Mesenchymal stem cell (in vitro differentiated cells and primary cell): ENCODE results near the gene PPP1R13L.

ENCODE experiments used
- DNase-seq: peaks from one replicate; pipeline ENCODE4 v3.0.0-alpha.2; 2013
- H2AFZ ChIP-seq: one replicate; pipeline ENCODE4 v1.6.1; 2013; ENCODE audit warnings: low read depth, mild to moderate bottlenecking, control low read depth, inconsistent platforms, low read length, moderate library complexity
- H2AK5ac ChIP-seq: 2 replicates; pipeline ENCODE4 v1.6.1; 2013; ENCODE audit warnings: low read length, moderate library complexity, mild to moderate bottlenecking, inconsistent platforms; ENCODE audit not compliant: severe bottlenecking
- H2BK120ac ChIP-seq: one replicate; pipeline ENCODE4 v1.6.1; 2013; ENCODE audit warnings: low read depth, mild to moderate bottlenecking, inconsistent platforms, low read length, moderate library complexity
- H2BK12ac ChIP-seq, 2 experiments: one replicate each; pipeline ENCODE4 v1.6.1; 2013; ENCODE audit warnings: inconsistent platforms in 2 of 2, low read length in 2 of 2, mild to moderate bottlenecking in 2 of 2, moderate library complexity in 2 of 2, control low read depth in 1 of 2
- H2BK15ac ChIP-seq: one replicate; pipeline ENCODE4 v1.6.1; 2013; ENCODE audit warnings: mild to moderate bottlenecking, low read depth, inconsistent platforms; ENCODE audit not compliant: poor library complexity, severe bottlenecking
- H2BK5ac ChIP-seq: 2 replicates; pipeline ENCODE4 v1.6.1; 2013; ENCODE audit warnings: low read depth, mild to moderate bottlenecking, low read length, control low read depth, inconsistent platforms; ENCODE audit not compliant: poor library complexity, severe bottlenecking
- H3K14ac ChIP-seq, 2 experiments: one replicate each; pipeline ENCODE4 v1.6.1; 2013; ENCODE audit warnings: inconsistent platforms in 2 of 2, low read length in 2 of 2, control low read depth in 1 of 2, mild to moderate bottlenecking in 1 of 2, moderate library complexity in 1 of 2
- H3K18ac ChIP-seq, 2 experiments: one replicate each; pipeline ENCODE4 v1.6.1; 2013; ENCODE audit warnings: inconsistent platforms in 2 of 2, low read length in 2 of 2, control low read depth in 1 of 2, low read depth in 1 of 2, mild to moderate bottlenecking in 1 of 2
- H3K23ac ChIP-seq, 2 experiments: one replicate each; pipeline ENCODE4 v1.6.1; 2013; ENCODE audit warnings: inconsistent platforms in 2 of 2, low read length in 2 of 2, mild to moderate bottlenecking in 2 of 2, moderate library complexity in 2 of 2, control low read depth in 1 of 2
- H3K27ac ChIP-seq: 2 replicates; pipeline ENCODE4 v1.5.1; 2013; ENCODE audit warnings: mild to moderate bottlenecking, moderate library complexity, low read length, control low read depth, inconsistent platforms; ENCODE audit not compliant: poor library complexity, severe bottlenecking
- H3K27me3 ChIP-seq, 2 experiments: 2 replicates each; pipeline versions ENCODE4 v1.6.1 to v1.7.0; 2013; ENCODE audit warnings: low read length in 2 of 2, mild to moderate bottlenecking in 2 of 2, moderate library complexity in 2 of 2, control low read depth in 1 of 2, inconsistent platforms in 1 of 2; ENCODE audit not compliant: control insufficient read depth in 1 of 2, insufficient read depth in 1 of 2
- H3K36me3 ChIP-seq, 2 experiments: 2 replicates each; pipeline versions ENCODE4 v1.6.1 to v1.7.0; 2013; ENCODE audit warnings: low read length in 2 of 2, control low read depth in 1 of 2, inconsistent platforms in 1 of 2, low read depth in 1 of 2, mild to moderate bottlenecking in 1 of 2; ENCODE audit not compliant: insufficient read depth in 2 of 2, control insufficient read depth in 1 of 2
- H3K4ac ChIP-seq, 2 experiments: one replicate each; pipeline ENCODE4 v1.6.1; 2013; ENCODE audit warnings: inconsistent platforms in 2 of 2, low read length in 2 of 2, mild to moderate bottlenecking in 2 of 2, moderate library complexity in 2 of 2, control low read depth in 1 of 2, low read depth in 1 of 2
- H3K4me1 ChIP-seq: 2 replicates; pipeline ENCODE4 v1.6.1; 2013; ENCODE audit warnings: low read depth, low read length, control low read depth; ENCODE audit not compliant: control insufficient read depth, insufficient read depth
- H3K4me2 ChIP-seq: 2 replicates; pipeline ENCODE4 v1.6.1; 2013; ENCODE audit warnings: low read length, mild to moderate bottlenecking, inconsistent platforms; ENCODE audit not compliant: poor library complexity, severe bottlenecking
- H3K4me3 ChIP-seq, 2 experiments: 2 replicates each; pipeline versions ENCODE4 v1.5.1 to v1.7.0; 2013; ENCODE audit warnings: low read length in 2 of 2, mild to moderate bottlenecking in 2 of 2, control low read depth in 1 of 2, low read depth in 1 of 2; ENCODE audit not compliant: insufficient read depth in 1 of 2
- H3K79me1 ChIP-seq: replicated peaks from 2 replicates; pipeline ENCODE4 v1.6.1; 2013; ENCODE audit warnings: mild to moderate bottlenecking, control low read depth, low read length, inconsistent platforms; ENCODE audit not compliant: poor library complexity, severe bottlenecking
- H3K9ac ChIP-seq: 2 replicates; pipeline ENCODE4 v1.7.0; 2013; ENCODE audit warnings: mild to moderate bottlenecking, low read length, moderate library complexity
- H3K9me3 ChIP-seq: 2 replicates; pipeline ENCODE4 v1.7.0; 2013; ENCODE audit warnings: mild to moderate bottlenecking, low read length; ENCODE audit not compliant: control insufficient read depth
- H4K8ac ChIP-seq: one replicate; pipeline ENCODE4 v1.6.1; 2013; ENCODE audit warnings: inconsistent platforms, mild to moderate bottlenecking, low read length, moderate library complexity
- H4K91ac ChIP-seq: one replicate; pipeline ENCODE4 v1.6.1; 2013; ENCODE audit warnings: mild to moderate bottlenecking, low read length, inconsistent platforms
- WGBS: methylation state at CpG from one replicate; pipeline ENCODE4 v1.1.7; 2013; ENCODE audit warnings: mixed read lengths; 5-methylcytosine and 5-hydroxymethylcytosine counted together

Gene PPP1R13L

DNA sequence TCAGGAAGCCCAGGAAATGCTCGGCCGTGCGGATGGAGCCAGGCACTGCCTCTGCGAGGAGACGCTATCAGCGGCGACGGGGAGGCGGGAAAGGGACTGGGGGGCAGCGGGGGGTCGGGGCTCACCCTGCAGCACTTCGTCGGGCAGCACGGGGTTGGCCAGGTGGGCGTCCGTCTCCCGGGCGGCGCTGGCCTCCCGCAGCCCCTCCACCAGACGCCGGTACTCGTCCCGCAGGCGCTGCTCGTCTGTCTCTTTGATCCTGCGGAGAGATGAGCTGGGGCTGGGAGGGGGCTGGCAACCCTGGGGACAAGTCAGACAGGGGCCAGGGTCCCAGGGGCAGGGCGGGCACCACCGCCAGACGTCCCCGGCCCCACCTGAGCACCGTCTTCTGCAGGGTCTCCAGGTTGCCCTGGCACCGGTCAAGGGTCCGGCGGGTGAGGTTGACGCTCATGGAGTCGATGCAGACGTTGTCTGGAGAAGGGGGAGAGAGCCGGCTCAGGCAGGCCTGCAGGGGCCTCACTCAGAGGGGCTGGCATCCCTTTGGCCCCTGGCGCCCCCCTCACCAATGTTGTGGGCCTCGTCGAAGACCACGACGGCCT, 40.9 kb downstream of the PPP1R13L start:
- Histone ChIP-seq H3K4me1 (peaks cover 4% of the 10 kb centered on the region), H3K18ac (no peak overlapping the region), H3K4me3 (no peak overlapping the region)

DNA sequence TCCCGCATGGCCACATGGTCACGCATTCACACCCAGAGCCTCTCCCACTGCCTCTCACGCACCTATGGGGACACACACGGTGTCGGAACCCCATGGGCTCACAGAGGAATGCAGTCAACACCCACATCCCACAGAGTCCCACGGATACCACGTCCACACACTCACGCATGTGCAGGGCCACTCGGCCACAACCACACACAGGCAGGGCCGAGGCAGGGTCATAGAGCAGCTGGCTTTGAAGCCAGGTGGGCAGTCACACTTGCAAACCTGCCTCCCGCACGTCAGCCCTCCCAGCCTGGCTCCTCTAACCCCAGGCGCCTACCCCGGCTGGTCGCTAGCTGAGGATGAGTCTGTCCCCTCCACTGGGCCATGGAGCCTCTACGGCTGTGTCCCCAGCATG, 42.6 kb downstream of the PPP1R13L start:
- Histone ChIP-seq H3K36me3 (peaks cover 48 to 72% of the 10 kb centered on the region in 2 experiments), H3K4me2 (no peak overlapping the region), H3K4me3 (no peak overlapping the region), H3K9me3 (no peaks in the 10 kb centered on the region), H3K27me3 (no peaks in the 10 kb centered on the region), H4K8ac (peak overlapping the region; percentile 6), H3K23ac (no peak overlapping the region), H3K4ac (no peak overlapping the region), H3K9ac (no peak overlapping the region), H2AFZ (no peak overlapping the region), H3K14ac (no peak overlapping the region), H3K18ac (no peak overlapping the region), H3K79me1 (peaks cover 41% of the 10 kb centered on the region), H2BK120ac (no peak overlapping the region), H2BK5ac (no peak overlapping the region), H4K91ac (peak overlapping the region; percentile 7), H2AK5ac (no peak overlapping the region), H2BK12ac (no peak overlapping the region), H3K27ac (no peak overlapping the region), H3K4me1 (no peaks in the 10 kb centered on the region), H2BK15ac (no peak overlapping the region)
- WGBS, result 99% methylated on average over 16 of the region's 16 CpGs
- DNase-seq, result no peak

More for the DNA sequence above, 40.9 kb downstream of the PPP1R13L start:
- H3K4me2 ChIP-seq, result no peak overlapping the region
- H3K14ac ChIP-seq, result no peak overlapping the region
- no peak overlapping the region for H3K23ac ChIP-seq
- peaks cover 44 to 64% of the 10 kb centered on the region in 2 experiments for H3K36me3 ChIP-seq
- no peak overlapping the region for H3K9ac ChIP-seq
- no peak overlapping the region for H2AK5ac ChIP-seq
- H3K27me3 ChIP-seq, result no peaks in the 10 kb centered on the region
- H2AFZ ChIP-seq, result no peak overlapping the region
- H2BK15ac ChIP-seq, result no peak overlapping the region
- peaks cover 46% of the 10 kb centered on the region for H3K79me1 ChIP-seq
- no peaks in the 10 kb centered on the region for H3K9me3 ChIP-seq
- H2BK5ac ChIP-seq, result no peak overlapping the region
- H3K4ac ChIP-seq, result no peak overlapping the region
- H3K27ac ChIP-seq, result no peak overlapping the region
- no peak for DNase-seq
- no peak overlapping the region for H2BK12ac ChIP-seq
- 95% methylated on average over 31 of the region's 44 CpGs for WGBS
- H4K91ac ChIP-seq, result no peak overlapping the region
- no peak overlapping the region for H2BK120ac ChIP-seq
- no peak overlapping the region for H4K8ac ChIP-seq

DNA sequence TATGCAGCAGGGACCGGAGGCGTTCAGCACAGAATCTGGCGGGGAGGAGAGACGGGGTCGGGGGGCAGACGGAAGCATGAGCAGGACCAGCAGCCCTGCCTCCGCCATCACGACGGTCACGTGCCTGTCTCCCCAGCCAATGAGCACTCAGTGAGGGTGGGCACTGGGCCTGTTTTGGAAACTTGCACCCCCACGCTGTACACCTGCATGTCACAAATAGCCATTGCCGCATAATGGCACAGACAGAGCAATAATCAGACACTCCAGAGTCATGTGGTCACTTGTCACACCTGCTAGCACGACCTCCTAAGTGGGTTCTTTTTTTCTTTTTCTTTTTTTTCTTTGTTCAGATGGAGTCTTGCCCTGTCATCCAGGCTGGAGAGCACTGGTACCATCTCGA, 43.3 kb downstream of the PPP1R13L start:
- Histone ChIP-seq H2AFZ (no peak overlapping the region), H3K27ac (no peak overlapping the region), H3K9ac (no peak overlapping the region), H2AK5ac (no peak overlapping the region), H4K8ac (no peak overlapping the region), H3K4me2 (no peak overlapping the region), H3K14ac (no peak overlapping the region), H2BK5ac (no peak overlapping the region), H3K4ac (no peak overlapping the region), H3K27me3 (no peaks in the 10 kb centered on the region), H3K4me3 (no peak overlapping the region), H2BK12ac (no peak overlapping the region), H3K4me1 (no peaks in the 10 kb centered on the region), H3K79me1 (peaks cover 46% of the 10 kb centered on the region), H3K9me3 (no peaks in the 10 kb centered on the region), H3K23ac (no peak overlapping the region), H4K91ac (no peak overlapping the region), H2BK120ac (no peak overlapping the region), H2BK15ac (no peak overlapping the region), H3K36me3 (peaks cover 55 to 79% of the 10 kb centered on the region in 2 experiments), H3K18ac (no peak overlapping the region)
- WGBS, result 98% methylated on average over 14 of the region's 14 CpGs
- DNase-seq, result no peak

GRCh38 chr19:45358213-45358792, 46.6 kb downstream of the PPP1R13L start:
- Histone ChIP-seq H2BK15ac (no peak overlapping the region), H3K14ac (no peak overlapping the region), H2BK12ac (no peak overlapping the region), H3K4me3 (no peak overlapping the region), H3K27ac (no peak overlapping the region), H3K36me3 (peaks cover 77 to 86% of the 10 kb centered on the region in 2 experiments), H4K91ac (no peak overlapping the region), H3K27me3 (no peaks in the 10 kb centered on the region), H3K23ac (no peak overlapping the region), H4K8ac (no peak overlapping the region), H3K9ac (no peak overlapping the region), H3K4me1 (no peaks in the 10 kb centered on the region), H2BK120ac (no peak overlapping the region), H3K18ac (no peak overlapping the region), H3K4ac (no peak overlapping the region), H2AFZ (no peak overlapping the region), H3K79me1 (peaks cover 36% of the 10 kb centered on the region), H2AK5ac (no peak overlapping the region), H2BK5ac (no peak overlapping the region), H3K9me3 (no peaks in the 10 kb centered on the region), H3K4me2 (no peak overlapping the region)
- 96% methylated on average over 11 of the region's 12 CpGs for WGBS
- no peak for DNase-seq
